ENCODE results near the gene CRYBA1. TPM values are rescaled to one million over a fixed set of nuclear protein-coding genes. Genes with fewer than 3 reads are reported as not detected.

The CRYBA1 gene, protein sequence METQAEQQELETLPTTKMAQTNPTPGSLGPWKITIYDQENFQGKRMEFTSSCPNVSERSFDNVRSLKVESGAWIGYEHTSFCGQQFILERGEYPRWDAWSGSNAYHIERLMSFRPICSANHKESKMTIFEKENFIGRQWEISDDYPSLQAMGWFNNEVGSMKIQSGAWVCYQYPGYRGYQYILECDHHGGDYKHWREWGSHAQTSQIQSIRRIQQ
- total RNA-seq = not detected in 2 replicates

GRCh38 chr17:29246628-29247027 is at the start of gene CRYBA1:
TSS of gene CRYBA1 (plus strand) at chr17:29246859. CDS start at chr17:29246864, 5 bp downstream.

GRCh38 chr17:29293890-29294579 is 47.4 kb downstream of the CRYBA1 start, which contains the start of gene NUFIP2:
TSS of gene NUFIP2 (minus strand) at chr17:29294148. CDS start at chr17:29294059, 89 bp downstream.

Other genes starting within 250 kb of the CRYBA1 start
- not detected in 2 replicates for gene SEZ6, start 240.8 kb upstream of the CRYBA1 start, total RNA-seq
- 0.24 TPM in 1 of 2 replicates, not detected in the other for gene PIPOX, start 203.7 kb upstream of the CRYBA1 start, total RNA-seq
- gene MYO18A, start 66.5 kb upstream of the CRYBA1 start, total RNA-seq = 18.8 and 21.6 TPM in 2 replicates
- 34.1 and 39.0 TPM in 2 replicates for gene NUFIP2, start 47.3 kb downstream of the CRYBA1 start, total RNA-seq
- gene TAOK1, start 143.5 kb downstream of the CRYBA1 start, total RNA-seq = 39.5 and 64.9 TPM in 2 replicates